GM18858 (cell line): Measurements from ENCODE around the gene FILIP1L.
"Not testable (repeated sequence)": the region's sequence is repeated elsewhere in the genome, so short reads cannot be mapped to it uniquely, and the experiment has no call there.

Source experiments
- ATAC-seq: cut with Tn5 transposase; IDR thresholded peaks from one replicate; pipeline ENCODE4 v1.9.1; 2021; ENCODE audit not compliant: unreplicated experiment

The FILIP1L gene

GRCh38 chr3:99851955-99852354 is 262.3 kb downstream of the FILIP1L start:
- no peak for ATAC-seq

- no peak for ATAC-seq
Observed at GRCh38 chr3:99850608-99851007, 263.7 kb downstream of the FILIP1L start.

GRCh38 chr3:99848433-99848832 is 265.9 kb downstream of the FILIP1L start:
- no peak for ATAC-seq

GRCh38 chr3:99846477-99847160 is 267.7 kb downstream of the FILIP1L start:
- ATAC-seq = no peak

- no peak for ATAC-seq
Observed at GRCh38 chr3:99845999-99846398, 268.3 kb downstream of the FILIP1L start.

- ATAC-seq = no peak
Observed at GRCh38 chr3:99845331-99845730, 269.0 kb downstream of the FILIP1L start.

GRCh38 chr3:99843590-99844258 is 270.6 kb downstream of the FILIP1L start:
- no peak for ATAC-seq

- ATAC-seq = no peak
Observed at GRCh38 chr3:99842826-99843589, 271.3 kb downstream of the FILIP1L start.

GRCh38 chr3:99841949-99842348 is 272.4 kb downstream of the FILIP1L start:
- ATAC-seq = not testable (repeated sequence)

- no peak for ATAC-seq
Observed at GRCh38 chr3:99839613-99840012, 274.7 kb downstream of the FILIP1L start.

- no peak for ATAC-seq
Observed at GRCh38 chr3:99838755-99839154, 275.5 kb downstream of the FILIP1L start.

GRCh38 chr3:99837715-99838114 is 276.6 kb downstream of the FILIP1L start:
- no peak for ATAC-seq

- ATAC-seq = no peak
Observed at GRCh38 chr3:99836681-99837080, 277.6 kb downstream of the FILIP1L start.

GRCh38 chr3:99834211-99834957 is 279.9 kb downstream of the FILIP1L start:
- ATAC-seq = no peak

GRCh38 chr3:99833617-99834205 is 280.6 kb downstream of the FILIP1L start:
- ATAC-seq = no peak

GRCh38 chr3:99829844-99830243 is 284.5 kb downstream of the FILIP1L start:
- ATAC-seq = no peak

- ATAC-seq = no peak
Observed at GRCh38 chr3:99825004-99825640, 289.2 kb downstream of the FILIP1L start.

GRCh38 chr3:99823723-99824711 is 290.3 kb downstream of the FILIP1L start:
- no peak for ATAC-seq

GRCh38 chr3:99818818-99819217 is 295.5 kb downstream of the FILIP1L start:
- ATAC-seq = no peak
